A673 (cell line): ENCODE results near the gene PAQR7. TPM values are rescaled to one million over a fixed set of nuclear protein-coding genes. Genes with fewer than 3 reads are reported as not detected.

Experiments used
- BruUV-seq: library from RNA; stranded (reverse); fragments of 400-500 nt; replicated peaks from 2 replicates; lab custom pipeline; 2021; lab: Mats Ljungman, UMichigan
- CTCF ChIA-PET: fragments of 300-600 bp; sonication (Branson Sonifier 250); formaldehyde crosslinking; loops from one replicate; lab custom pipeline; 2022; ENCODE audit warnings: antibody characterized with exemption; lab: Charles Lee
- POLR2A ChIA-PET: fragments of 300-600 bp; sonication (Branson Sonifier 250); formaldehyde crosslinking; loops from one replicate; lab custom pipeline; 2022; ENCODE audit warnings: antibody characterized with exemption; ENCODE audit not compliant: low non-redundant PET; lab: Charles Lee
- DNase-seq: peaks from one replicate; pipeline ENCODE4 v3.0.0-alpha.2; 2015; ENCODE audit warnings: low spot score
- H3K27ac ChIP-seq: fragments of 200-600 bp; sonication (generic); 2 replicates; pipeline ENCODE4 v1.5.1; 2016; ENCODE audit warnings: mixed run types, low read depth, mild to moderate bottlenecking, mixed read lengths, antibody characterized with exemption, low read length; ENCODE audit not compliant: poor library complexity, severe bottlenecking
- H3K27me3 ChIP-seq: fragments of 200-600 bp; sonication (generic); replicated peaks from 2 replicates; pipeline ENCODE4 v1.6.1; 2017; ENCODE audit warnings: mixed run types, low read depth, mild to moderate bottlenecking, mixed read lengths, antibody characterized with exemption, low read length; ENCODE audit not compliant: insufficient read depth, poor library complexity
- H3K36me3 ChIP-seq: fragments of 200-600 bp; sonication (generic); 2 replicates; pipeline ENCODE4 v1.6.1; 2016; ENCODE audit warnings: mixed run types, mild to moderate bottlenecking, mixed read lengths, antibody characterized with exemption, low read length; ENCODE audit not compliant: insufficient read depth, poor library complexity, severe bottlenecking
- H3K4me1 ChIP-seq: fragments of 200-600 bp; sonication (generic); 2 replicates; pipeline ENCODE4 v1.6.1; 2017; ENCODE audit warnings: mixed run types, mild to moderate bottlenecking, mixed read lengths, antibody characterized with exemption, low read length; ENCODE audit not compliant: insufficient read depth, poor library complexity, severe bottlenecking
- H3K4me3 ChIP-seq: fragments of 200-600 bp; sonication (generic); 2 replicates; pipeline ENCODE4 v1.5.1; 2016; ENCODE audit warnings: low read depth, mixed run types, mild to moderate bottlenecking, mixed read lengths, low read length; ENCODE audit not compliant: poor library complexity, severe bottlenecking
- H3K9me3 ChIP-seq: fragments of 200-600 bp; sonication (generic); 2 replicates; pipeline ENCODE4 v1.6.1; 2016; ENCODE audit warnings: mixed run types, low read depth, mild to moderate bottlenecking, mixed read lengths, antibody characterized with exemption, low read length; ENCODE audit not compliant: poor library complexity, severe bottlenecking
- EZH2 ChIP-seq: fragments of 200-600 bp; sonication (generic); IDR thresholded peaks from 2 replicates; pipeline ENCODE4 v1.6.1; 2017; ENCODE audit warnings: borderline replicate concordance, low read depth, mild to moderate bottlenecking, mixed read lengths, antibody characterized with exemption, low read length; ENCODE audit not compliant: poor library complexity, severe bottlenecking
- intact Hi-C: fragments of 100-400 bp; cut with micrococcal nuclease; formaldehyde crosslinking; loops from one replicate; pipeline ENCODE4 v1.10.0; 2022; ENCODE audit not compliant: unreplicated experiment
- total RNA-seq: library from RNA; stranded (reverse); gene quantifications from 2 replicates; pipeline ENCODE4 v1.2.3, GENCODE V29; 2021
- TF ChIP-seq, protein P1 (sequence below): fragments of 300-800, 200-600 bp; sonication (generic); conservative IDR thresholded peaks from 2 replicates; pipeline ENCODE4 v1.5.1; 2017; ENCODE audit warnings: low read depth, mild to moderate bottlenecking, antibody characterized with exemption, low read length, moderate library complexity, mixed read lengths

PAQR7 gene
- total RNA-seq, 1 experiment from 2014 or later: 2.9 TPM

DNA sequence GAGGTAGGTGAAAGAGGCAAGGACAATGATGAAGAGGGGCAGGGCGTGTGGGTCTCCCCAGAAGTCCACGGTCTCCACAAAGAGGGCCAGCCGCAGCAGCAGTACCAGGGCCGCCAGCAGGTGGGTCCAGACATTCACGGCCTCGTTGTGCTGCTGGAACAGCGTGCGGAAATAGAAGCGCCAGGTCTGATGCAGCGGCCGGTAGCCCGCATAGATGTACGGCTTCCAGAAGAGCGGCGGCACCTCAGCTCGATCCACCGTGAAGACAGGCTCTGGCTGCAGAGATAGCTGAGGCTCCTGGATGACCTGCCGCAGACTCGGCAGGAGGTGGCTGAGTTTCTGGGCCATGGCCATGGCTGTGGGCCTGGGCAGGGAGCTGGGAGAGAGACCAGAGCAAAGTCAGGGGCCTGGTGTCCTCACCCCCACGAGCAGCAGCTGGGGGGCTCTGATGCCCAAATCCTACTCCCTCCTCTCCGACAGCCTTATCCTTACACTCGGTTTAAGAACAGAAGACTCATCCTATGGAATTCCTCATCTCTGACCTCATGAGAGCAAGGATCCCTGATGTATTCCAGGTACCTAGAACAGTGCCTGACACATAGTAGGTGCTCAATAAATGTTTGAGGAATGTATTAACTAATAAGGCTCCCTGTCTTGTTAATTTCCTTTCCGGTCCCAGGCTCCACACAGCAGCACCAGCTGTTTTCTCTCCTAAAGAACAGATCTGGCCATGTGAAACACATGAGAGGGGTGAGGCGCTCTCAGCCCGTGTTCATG lies 11.8 kb downstream of the PAQR7 start:
- no peak for DNase-seq
- Histone ChIP-seq H3K27ac (no peak overlapping the region), H3K27me3 (no peaks in the 10 kb centered on the region), H3K4me1 (peaks cover 7% of the 10 kb centered on the region), H3K9me3 (no peaks in the 10 kb centered on the region), H3K4me3 (no peak overlapping the region), H3K36me3 (no peaks in the 10 kb centered on the region)
- ChIA-PET CTCF (no interaction called here), POLR2A (no interaction called here)
- no TSS peak for BruUV-seq
- intact Hi-C loops: no loop called here
- TF ChIP-seq EZH2: no peak
- TF ChIP-seq, protein P1, sequence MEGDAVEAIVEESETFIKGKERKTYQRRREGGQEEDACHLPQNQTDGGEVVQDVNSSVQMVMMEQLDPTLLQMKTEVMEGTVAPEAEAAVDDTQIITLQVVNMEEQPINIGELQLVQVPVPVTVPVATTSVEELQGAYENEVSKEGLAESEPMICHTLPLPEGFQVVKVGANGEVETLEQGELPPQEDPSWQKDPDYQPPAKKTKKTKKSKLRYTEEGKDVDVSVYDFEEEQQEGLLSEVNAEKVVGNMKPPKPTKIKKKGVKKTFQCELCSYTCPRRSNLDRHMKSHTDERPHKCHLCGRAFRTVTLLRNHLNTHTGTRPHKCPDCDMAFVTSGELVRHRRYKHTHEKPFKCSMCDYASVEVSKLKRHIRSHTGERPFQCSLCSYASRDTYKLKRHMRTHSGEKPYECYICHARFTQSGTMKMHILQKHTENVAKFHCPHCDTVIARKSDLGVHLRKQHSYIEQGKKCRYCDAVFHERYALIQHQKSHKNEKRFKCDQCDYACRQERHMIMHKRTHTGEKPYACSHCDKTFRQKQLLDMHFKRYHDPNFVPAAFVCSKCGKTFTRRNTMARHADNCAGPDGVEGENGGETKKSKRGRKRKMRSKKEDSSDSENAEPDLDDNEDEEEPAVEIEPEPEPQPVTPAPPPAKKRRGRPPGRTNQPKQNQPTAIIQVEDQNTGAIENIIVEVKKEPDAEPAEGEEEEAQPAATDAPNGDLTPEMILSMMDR: no peak

DNA sequence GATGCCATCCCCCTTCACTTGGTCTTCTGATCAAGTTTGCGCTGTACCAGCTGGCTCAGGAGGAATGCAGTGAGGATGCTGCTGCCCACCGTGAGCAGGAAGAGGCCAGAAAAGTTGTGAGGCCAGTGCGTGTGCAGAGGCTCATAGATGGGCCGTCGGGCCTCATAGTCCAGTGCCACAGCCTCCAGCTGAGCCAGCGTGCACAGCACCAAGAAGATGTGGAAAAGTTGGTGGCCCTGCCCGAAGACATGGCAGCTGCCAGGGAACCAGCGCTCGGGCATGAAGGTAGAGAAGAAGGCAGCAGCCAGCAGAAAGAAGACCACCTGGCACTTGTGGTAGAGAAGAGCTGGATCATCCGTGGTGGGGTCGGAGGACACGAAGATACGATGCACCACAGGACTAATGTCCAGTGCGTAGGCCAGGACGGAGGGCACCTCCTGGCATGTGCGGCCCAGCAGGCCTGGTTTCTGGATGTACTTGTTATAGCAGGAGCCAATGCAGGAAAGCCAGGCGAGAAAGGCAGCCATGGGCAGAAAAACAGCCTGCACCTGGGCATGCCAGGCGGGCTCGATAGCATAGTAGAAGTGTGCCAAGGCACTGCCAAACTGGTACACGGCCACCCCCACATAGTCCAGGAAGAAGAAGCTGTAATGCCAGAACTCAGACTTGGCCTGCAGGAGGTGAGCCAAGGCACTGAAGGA lies 12.6 kb downstream of the PAQR7 start:
- H3K27me3 ChIP-seq: no peaks in the 10 kb centered on the region
- ChIA-PET POLR2A (no interaction called here), CTCF (interaction anchor here (0.6 kb wide), 1 partner anchor 15 kb away, joined by 5 read pairs; no protein-coding TSS in a partner anchor)
- BruUV-seq: no TSS peak
- no peaks in the 10 kb centered on the region for H3K9me3 ChIP-seq
- intact Hi-C loops: no loop called here
- no peak for DNase-seq
- peaks cover 7% of the 10 kb centered on the region for H3K4me1 ChIP-seq
- TF ChIP-seq, protein P1: no peak
- no peak for TF ChIP-seq EZH2
- no peak overlapping the region for H3K4me3 ChIP-seq
- no peaks in the 10 kb centered on the region for H3K36me3 ChIP-seq
- no peak overlapping the region for H3K27ac ChIP-seq

DNA sequence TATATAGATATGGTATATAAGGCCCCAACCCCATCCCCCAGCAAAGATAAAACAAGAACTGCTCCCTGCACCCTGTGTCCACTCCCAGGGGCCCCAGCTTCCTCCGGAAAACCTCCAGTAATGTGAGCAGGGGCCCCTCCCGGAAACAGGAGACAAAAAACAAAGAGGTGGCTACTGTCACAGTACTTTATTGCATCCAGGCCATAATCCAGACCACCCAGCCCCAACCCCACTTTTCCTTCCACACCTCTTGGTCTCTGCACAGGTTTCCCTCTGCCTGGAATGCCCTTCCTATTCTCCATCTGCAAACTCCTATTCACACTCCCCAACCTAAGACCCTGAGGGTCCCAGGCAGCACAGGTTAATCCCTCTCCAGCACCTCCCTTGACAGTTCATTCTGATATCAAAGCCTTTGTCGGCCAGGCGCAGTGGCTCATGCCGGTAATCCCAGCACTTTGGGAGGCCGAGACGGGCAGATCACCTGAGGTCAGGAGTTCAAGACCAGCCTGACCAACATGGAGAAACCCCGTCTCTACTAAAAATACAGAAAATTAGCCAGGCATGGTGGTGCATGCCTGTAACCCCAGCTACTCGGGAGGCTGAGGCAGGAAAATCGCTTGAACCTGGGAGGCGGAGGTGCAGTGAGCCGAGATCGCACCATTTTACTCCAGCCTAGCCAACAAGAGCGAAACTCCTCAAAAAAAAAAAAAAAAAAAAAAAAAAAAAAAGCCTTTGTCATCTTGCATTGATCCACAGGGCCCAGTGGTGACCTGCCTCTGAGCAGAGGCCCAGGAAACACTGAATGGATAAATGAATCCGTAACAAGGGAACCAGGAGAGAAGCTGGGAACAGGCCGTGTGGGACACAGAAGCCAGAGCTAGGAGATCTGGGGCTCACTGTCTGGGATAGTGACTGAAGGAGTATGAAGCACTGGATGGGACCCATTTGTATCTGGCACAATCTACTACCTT lies 13.9 kb downstream of the PAQR7 start:
- DNase-seq: no peak
- H3K27ac ChIP-seq: no peak overlapping the region
- no peaks in the 10 kb centered on the region for H3K36me3 ChIP-seq
- H3K27me3 ChIP-seq: no peaks in the 10 kb centered on the region
- no peak overlapping the region for H3K4me3 ChIP-seq
- POLR2A ChIA-PET: no interaction called here
- no TSS peak for BruUV-seq
- CTCF ChIA-PET: interaction anchor here (0.6 kb wide), 1 partner anchor 395 kb away, joined by 3 read pairs; no protein-coding TSS in a partner anchor
- H3K4me1 ChIP-seq: peaks cover 7% of the 10 kb centered on the region
- TF ChIP-seq, protein P1: no peak
- TF ChIP-seq EZH2: no peak
- intact Hi-C loops: no loop called here
- H3K9me3 ChIP-seq: no peaks in the 10 kb centered on the region
